Stimulated activated CD8-positive, alpha-beta memory T cell treated with anti-CD3 and anti-CD28 coated beads, Interleukin-4, amount 100 ng/mL, for 24 hours (primary cell): ENCODE measurements around the gene SPATA20.

Source experiments
- DNase-seq: peaks from one replicate; pipeline ENCODE4 v3.0.0-alpha.2; 2020; ENCODE audit warnings: low read depth

The SPATA20 gene

GRCh38 chr17:50540560-50541401 lies 6.2 kb upstream of the SPATA20 start:
- DNase-seq, result no peak

GRCh38 chr17:50541402-50541715 lies 5.6 kb upstream of the SPATA20 start:
- DNase-seq, result no peak

DNA sequence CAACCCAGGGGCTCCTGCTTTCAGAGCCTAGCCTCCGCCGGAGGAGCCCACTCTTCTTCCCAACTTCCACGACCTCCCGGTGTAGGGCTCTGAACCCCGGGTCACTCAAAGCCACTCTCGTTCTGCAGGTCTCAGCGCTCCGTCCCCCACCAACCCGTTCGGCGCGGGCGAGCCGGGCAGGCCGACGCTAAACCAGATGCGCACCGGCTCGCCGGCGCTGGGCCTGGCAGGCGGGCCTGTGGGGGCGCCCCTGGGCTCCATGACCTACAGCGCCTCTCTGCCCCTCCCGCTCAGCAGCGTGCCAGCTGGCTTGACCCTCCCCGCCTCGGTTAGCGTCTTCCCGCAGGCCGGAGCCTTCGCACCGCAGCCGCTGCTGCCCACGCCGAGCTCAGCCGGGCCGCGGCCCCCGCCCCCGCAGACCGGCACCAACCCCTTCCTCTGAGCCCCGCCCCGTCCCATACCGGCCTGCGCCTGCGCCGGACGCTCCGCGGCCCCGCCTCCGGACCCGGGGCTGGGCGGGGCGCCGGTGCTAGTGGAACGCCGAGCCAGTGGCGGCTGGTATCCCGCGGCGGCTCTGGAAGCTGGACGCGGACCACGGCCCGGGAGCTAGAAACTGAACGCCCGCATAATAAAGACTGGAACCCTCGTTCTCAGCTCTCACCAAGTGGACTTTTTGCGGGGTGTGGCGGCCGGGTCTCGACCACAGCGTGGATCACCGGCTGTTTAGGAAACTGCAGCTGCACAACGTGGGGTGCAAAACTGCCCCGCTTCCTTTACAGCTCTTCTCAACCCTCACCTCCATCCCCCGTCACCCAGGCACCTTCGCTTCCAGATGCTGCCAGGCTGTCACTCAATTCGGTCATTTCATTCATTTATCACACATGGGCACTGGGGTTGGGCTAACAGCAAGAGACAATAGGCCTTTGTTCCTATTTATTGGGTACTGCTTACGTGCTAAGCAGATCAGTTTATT lies 5.0 kb upstream of the SPATA20 start:
- DNase-seq, result peak; percentile 75

DNA sequence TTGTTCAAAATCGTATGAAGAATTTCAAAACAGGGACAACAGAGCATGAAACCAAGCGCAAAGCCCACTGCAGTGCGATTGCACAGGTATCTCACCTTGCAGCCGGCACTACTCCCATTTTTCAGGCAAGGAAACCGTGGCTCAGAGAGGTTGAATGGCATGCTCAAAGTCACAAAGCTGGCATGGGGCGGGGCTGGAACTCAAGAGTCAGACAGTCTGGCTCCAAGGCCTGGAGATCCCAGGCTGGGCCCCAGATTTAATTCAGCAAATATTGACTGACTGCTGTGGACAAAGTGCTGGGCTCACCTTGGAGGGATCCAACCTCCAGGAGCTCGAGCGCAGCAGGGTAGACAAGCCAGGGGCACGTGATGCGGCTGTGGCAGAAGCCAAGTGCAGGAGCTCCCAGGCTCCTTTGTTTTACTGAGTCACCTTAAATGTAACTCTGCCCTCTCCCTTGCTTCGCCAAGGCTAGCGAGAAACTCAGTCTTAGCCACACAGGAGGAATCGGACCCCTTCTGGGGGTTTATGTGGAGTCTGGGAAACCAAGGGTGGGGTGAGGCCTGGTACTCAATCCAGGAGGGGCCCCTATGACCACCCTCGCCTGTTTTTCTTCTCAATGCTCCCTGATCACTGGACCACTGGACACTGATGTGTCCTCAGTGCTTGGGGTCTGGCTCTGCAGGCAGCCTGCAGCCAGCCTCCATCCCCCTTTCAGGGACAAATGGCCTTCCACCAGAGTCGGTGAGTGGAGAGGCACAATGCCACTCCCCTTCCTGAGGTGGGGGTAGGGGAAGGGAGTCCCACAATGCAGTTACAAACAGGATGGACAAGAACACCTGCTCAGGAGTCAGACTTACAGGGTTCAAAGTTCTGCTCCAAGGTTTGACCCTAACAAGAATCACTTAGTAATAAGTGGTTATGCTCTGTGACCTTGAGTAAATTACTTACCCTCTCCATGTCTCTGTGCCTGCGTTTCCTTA lies 3.9 kb upstream of the SPATA20 start:
- no peak for DNase-seq

GRCh38 chr17:50544516-50544915 lies 2.5 kb upstream of the SPATA20 start:
- no peak for DNase-seq

- DNase-seq, result no peak
Measured at GRCh38 chr17:50545311-50545710, 1.7 kb upstream of the SPATA20 start.

DNA sequence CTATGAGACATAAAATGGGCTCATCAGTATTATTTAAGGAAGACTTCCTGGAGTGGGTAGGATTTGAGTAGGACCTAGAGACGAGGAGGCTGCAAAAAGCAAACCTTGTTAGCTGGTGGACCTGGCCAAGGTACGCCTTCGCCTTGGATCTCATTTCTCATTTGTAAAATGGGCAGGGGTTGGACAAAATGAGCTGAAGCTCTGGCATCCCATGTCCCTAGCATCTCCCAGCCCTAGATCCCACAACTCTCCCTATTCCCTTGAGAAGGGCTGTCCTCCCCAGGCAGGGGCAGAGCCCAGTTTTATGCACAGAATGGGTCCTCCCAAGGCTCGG lies 306 bp upstream of the SPATA20 start:
- DNase-seq, result no peak

- DNase-seq, result no peak
Measured at GRCh38 chr17:50547736-50548083, 736 bp downstream of the SPATA20 start.

DNA sequence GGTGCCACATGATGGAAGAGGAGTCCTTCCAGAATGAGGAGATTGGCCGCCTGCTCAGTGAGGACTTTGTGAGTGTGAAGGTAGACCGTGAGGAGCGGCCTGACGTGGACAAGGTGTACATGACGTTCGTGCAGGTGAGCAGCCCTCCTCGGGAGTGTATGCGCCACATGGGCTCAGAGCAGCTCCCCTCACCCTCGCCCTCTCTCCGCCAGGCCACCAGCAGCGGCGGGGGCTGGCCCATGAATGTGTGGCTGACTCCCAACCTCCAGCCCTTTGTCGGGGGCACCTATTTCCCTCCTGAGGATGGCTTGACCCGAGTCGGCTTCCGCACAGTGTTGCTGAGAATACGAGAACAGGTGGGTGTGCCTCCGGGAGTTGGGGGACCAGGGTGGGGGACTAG lies 1.9 kb downstream of the SPATA20 start:
- no peak for DNase-seq

GRCh38 chr17:50549256-50549941 lies 2.4 kb downstream of the SPATA20 start:
- no peak for DNase-seq

DNA sequence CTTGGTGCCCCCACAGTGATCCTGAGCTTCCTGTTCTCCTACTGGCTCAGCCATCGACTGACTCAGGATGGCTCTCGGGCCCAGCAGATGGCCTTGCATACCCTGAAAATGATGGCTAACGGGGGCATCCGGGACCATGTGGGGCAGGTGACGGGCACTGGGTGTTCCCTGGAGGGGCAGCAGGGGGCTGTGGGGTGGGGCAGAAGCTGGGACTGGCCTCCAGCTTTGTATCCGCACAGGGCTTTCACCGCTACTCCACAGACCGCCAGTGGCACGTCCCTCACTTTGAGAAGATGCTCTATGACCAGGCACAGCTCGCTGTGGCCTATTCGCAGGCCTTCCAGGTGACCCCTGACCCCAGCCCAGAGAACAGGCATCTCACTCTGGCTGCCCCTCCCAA lies 3.0 kb downstream of the SPATA20 start:
- DNase-seq, result no peak

DNA sequence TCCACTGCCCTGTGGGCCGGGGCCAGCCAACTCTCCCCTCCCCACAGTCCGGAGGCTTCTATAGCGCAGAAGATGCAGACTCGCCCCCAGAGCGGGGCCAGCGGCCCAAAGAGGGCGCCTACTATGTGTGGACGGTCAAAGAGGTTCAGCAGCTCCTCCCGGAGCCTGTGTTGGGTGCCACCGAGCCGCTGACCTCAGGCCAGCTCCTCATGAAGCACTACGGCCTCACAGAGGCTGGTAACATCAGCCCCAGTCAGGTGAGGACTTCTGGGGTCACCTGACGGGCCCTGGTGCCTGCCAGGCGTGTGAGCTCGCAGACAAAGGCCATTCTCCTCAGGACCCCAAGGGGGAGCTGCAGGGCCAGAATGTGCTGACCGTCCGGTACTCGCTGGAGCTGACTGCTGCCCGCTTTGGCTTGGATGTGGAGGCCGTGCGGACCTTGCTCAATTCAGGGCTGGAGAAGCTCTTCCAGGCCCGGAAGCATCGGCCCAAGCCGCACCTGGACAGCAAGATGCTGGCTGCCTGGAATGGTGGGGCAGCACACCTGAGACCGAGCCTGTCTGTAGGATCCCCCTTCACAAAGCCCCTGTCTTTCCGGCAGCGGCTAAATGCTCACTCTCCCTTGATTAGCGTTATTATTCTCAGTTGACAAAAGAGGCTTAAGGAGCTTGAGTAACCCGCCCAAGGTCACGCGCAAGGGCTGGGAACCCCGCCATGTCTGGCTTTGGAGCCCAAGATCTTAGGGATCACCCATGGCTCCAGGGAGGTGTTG lies 3.9 kb downstream of the SPATA20 start:
- no peak for DNase-seq

- DNase-seq, result no peak
Measured at GRCh38 chr17:50551433-50551815, 4.5 kb downstream of the SPATA20 start.

- DNase-seq, result no peak
Measured at GRCh38 chr17:50551884-50552283, 4.9 kb downstream of the SPATA20 start.

GRCh38 chr17:50554201-50554600 lies 7.2 kb downstream of the SPATA20 start:
- no peak for DNase-seq

DNA sequence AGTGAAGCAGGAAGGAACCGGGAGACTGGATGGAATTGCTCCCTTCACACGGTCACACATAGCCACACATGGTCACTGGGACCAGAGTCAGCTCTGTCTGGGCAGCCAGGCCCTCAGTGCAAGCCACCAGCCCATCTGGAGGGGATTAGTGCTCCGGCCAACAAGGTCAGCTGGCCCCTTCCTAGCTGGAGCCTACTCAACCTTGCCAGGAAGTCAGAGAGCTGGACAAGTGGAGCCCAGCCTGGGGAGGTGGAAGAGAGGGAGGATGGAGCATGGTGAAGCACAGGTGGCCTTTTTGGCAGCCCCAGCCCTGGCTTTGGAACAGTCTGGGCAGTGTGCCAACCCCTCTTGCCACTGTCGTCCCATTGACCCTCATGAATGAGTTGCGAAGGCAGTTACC lies 9.8 kb downstream of the SPATA20 start:
- no peak for DNase-seq

DNA sequence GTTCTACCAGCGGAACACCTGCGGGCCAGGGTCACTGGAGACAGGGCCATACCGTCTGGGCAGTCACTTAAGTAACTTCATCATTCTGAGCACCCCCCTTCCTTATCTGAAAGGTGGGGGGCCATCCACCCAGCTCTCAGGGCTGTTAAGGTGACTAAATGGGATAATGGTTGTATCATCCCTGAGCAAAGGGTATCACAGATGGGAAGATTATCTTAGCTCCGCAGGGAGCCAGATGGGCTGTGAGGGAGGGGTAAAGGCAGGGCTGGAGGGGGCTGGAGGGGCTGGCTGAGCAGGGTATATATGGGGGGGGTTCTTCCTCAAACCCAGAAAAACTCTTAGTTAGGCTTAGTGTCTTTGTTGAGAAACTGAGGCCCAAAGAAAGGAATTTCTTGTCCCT lies 10.7 kb downstream of the SPATA20 start:
- no peak for DNase-seq

GRCh38 chr17:50558091-50558490 lies 11.1 kb downstream of the SPATA20 start:
- DNase-seq, result no peak

- no peak for DNase-seq
Measured at GRCh38 chr17:50558581-50558940, 11.6 kb downstream of the SPATA20 start.

- DNase-seq, result no peak
Measured at GRCh38 chr17:50558941-50559614, 12.1 kb downstream of the SPATA20 start.
